Astrocyte of the cerebellum (primary cell): ENCODE data around the gene NR1D2.

ENCODE experiments used
- DNase-seq: peaks from one replicate; pipeline ENCODE4 v3.0.0-alpha.2; 2011; ENCODE audit warnings: low read depth
- H3K4me3 ChIP-seq: 2 replicates; pipeline ENCODE4 v1.5.1; 2011; ENCODE audit warnings: mild to moderate bottlenecking, low read depth, low read length, moderate library complexity
- CTCF ChIP-seq: IDR thresholded peaks from 2 replicates; pipeline ENCODE4 v1.5.1; 2012; ENCODE audit warnings: low read length, low read depth, moderate library complexity, mild to moderate bottlenecking; ENCODE audit errors: missing control alignments
- in situ Hi-C: cut with HindIII; loops from 2 replicates; pipeline ENCODE4 v1.10.0; 2017; ENCODE audit warnings: low sequenced_read_pairs

The NR1D2 gene

GRCh38 chr3:23941440-23941839 lies 3.6 kb upstream of the NR1D2 start:
- no peak for DNase-seq
- no peak overlapping the region for H3K4me3 ChIP-seq
- in situ Hi-C loops, result no loop called here
- no peak for TF ChIP-seq CTCF

GRCh38 chr3:23942546-23942945 lies 2.5 kb upstream of the NR1D2 start:
- in situ Hi-C loops, result no loop called here
- no peak for TF ChIP-seq CTCF
- no peak for DNase-seq
- H3K4me3 ChIP-seq, result no peak overlapping the region

- no peak for TF ChIP-seq CTCF
- H3K4me3 ChIP-seq, result peak overlapping the region; percentile 69
- no peak for DNase-seq
- in situ Hi-C loops, result no loop called here
Observed at GRCh38 chr3:23944007-23944783, 891 bp upstream of the NR1D2 start.

- no peak for TF ChIP-seq CTCF
- in situ Hi-C loops, result no loop called here
Observed at GRCh38 chr3:23945663-23945912, 502 bp downstream of the NR1D2 start.

GRCh38 chr3:23945913-23946687 lies 1.0 kb downstream of the NR1D2 start:
- no peak for TF ChIP-seq CTCF
- DNase-seq, result peak; percentile 81
- in situ Hi-C loops, result no loop called here
- peak overlapping the region; percentile 58 for H3K4me3 ChIP-seq

More at GRCh38 chr3:23945663-23945912, 502 bp downstream of the NR1D2 start:
- no peak for DNase-seq
- H3K4me3 ChIP-seq, result peak overlapping the region; percentile 69

GRCh38 chr3:23948761-23949160 lies 3.7 kb downstream of the NR1D2 start:
- TF ChIP-seq CTCF, result no peak
- in situ Hi-C loops, result no loop called here

More at GRCh38 chr3:23948761-23949160, 3.7 kb downstream of the NR1D2 start:
- no peak for DNase-seq
- no peak overlapping the region for H3K4me3 ChIP-seq
